ENCODE data around the gene PTGER1.
A peak's percentile ranks its signal among the peaks of the same experiment; 100 is the strongest.

PTGER1 gene

GRCh38 chr19:14437578-14438140, 37.5 kb downstream of the PTGER1 start:
- Histone ChIP-seq H3K4me3 (no peak overlapping the region), H3K27ac (no peak overlapping the region)
- TF ChIP-seq, protein P1, sequence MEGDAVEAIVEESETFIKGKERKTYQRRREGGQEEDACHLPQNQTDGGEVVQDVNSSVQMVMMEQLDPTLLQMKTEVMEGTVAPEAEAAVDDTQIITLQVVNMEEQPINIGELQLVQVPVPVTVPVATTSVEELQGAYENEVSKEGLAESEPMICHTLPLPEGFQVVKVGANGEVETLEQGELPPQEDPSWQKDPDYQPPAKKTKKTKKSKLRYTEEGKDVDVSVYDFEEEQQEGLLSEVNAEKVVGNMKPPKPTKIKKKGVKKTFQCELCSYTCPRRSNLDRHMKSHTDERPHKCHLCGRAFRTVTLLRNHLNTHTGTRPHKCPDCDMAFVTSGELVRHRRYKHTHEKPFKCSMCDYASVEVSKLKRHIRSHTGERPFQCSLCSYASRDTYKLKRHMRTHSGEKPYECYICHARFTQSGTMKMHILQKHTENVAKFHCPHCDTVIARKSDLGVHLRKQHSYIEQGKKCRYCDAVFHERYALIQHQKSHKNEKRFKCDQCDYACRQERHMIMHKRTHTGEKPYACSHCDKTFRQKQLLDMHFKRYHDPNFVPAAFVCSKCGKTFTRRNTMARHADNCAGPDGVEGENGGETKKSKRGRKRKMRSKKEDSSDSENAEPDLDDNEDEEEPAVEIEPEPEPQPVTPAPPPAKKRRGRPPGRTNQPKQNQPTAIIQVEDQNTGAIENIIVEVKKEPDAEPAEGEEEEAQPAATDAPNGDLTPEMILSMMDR (IDR thresholded peaks at IDR 0.05), result no peak
- DNase-seq (ENCODE audit: low spot score), result no peak

GRCh38 chr19:14435320-14436050, 39.7 kb downstream of the PTGER1 start:
- TF ChIP-seq, protein P1 (IDR thresholded peaks at IDR 0.05), result no peak
- H3K4me3 ChIP-seq, result peak overlapping the region; percentile 79
- DNase-seq (ENCODE audit: low spot score), result no peak
- H3K27ac ChIP-seq, result peak overlapping the region; percentile 66 to 89

DNA sequence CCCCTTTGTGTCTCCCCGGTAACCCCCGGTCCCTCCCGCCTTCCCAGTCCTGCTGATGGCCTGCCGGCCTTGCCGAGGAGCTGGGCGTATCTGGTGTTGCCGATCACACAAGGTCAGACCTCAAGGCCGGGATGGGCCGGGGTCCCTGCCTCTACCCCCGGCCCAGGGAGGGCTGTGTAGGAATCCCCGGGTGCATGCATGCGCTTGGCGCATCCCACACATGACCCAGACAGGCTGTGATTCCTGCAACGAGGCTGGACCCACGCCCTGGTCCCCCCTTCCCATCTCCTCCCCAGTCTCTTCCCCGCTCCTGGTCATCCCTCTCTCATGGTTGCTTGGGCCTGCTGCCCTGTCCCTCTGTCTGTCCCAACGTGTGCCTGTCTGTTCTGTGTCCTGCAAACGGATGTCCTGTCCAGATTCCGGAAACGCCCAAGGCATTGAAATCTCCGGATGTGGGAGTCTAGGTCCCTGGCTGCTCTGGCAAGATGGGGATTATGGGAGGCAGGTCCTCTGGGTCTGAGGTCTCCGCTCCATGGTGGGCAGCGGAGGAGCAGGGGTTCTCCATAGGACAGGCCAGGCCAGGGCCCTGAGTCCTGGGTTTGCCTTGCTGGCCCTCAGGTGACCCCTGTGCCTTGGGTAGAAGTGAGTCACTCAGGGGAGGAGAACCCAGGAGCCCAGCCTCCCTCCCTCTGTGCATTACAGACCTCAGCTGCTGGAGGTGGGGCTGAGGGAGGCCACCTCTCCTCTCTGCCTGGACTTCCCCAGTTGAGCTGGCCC, 40.4 kb downstream of the PTGER1 start:
- TF ChIP-seq, protein P1 (IDR thresholded peaks at IDR 0.05), result no peak
- Histone ChIP-seq H3K27ac (peak overlapping the region; percentile 66 to 89), H3K4me3 (peak overlapping the region; percentile 79)
- DNase-seq (ENCODE audit: low spot score), result peak; percentile 88

- H3K4me3 ChIP-seq, result peak overlapping the region; percentile 79
- TF ChIP-seq, protein P1 (IDR thresholded peaks at IDR 0.05), result no peak
- peak overlapping the region; percentile 66 to 89 for H3K27ac ChIP-seq
- no peak for DNase-seq (ENCODE audit: low spot score)
Observed at GRCh38 chr19:14433554-14434501, 41.3 kb downstream of the PTGER1 start.

GRCh38 chr19:14432791-14433553, 42.2 kb downstream of the PTGER1 start, which contains the start of gene PKN1:
TSS of gene PKN1 (plus strand) at chr19:14433306. CDS start at chr19:14433522, 216 bp downstream.
- peak within 1 kb of the TSS; percentile 79 for H3K4me3 ChIP-seq
- DNase-seq (ENCODE audit: low spot score), result no peak
- TF ChIP-seq, protein P1 (IDR thresholded peaks at IDR 0.05), result no peak
- H3K27ac ChIP-seq, result peak within 1 kb of the TSS; percentile 66 to 89

DNA sequence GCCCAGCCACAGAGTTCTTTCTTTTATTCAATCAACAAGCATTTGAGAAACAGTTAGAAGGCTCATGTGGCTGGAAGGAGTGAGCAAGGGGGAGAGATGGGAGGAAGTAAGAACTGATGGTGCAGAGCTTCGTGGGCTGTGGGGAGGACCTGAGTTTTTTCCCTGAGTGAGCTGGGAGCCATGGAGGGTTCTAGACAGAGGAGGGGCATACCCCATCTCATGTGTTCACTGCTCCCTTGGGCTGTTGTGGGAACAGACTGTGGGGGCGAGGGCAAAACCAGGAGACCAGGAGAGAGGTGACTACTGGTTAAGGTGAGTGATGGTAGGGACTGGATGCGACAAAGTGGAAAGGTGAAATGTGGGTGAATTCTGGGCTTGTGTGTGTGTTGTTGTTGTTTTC, 44.4 kb downstream of the PTGER1 start:
- H3K27ac ChIP-seq, result no peak overlapping the region
- no peak for DNase-seq (ENCODE audit: low spot score)
- no peak overlapping the region for H3K4me3 ChIP-seq
- TF ChIP-seq, protein P1 (IDR thresholded peaks at IDR 0.05), result no peak
